Retinal pigment epithelial cell (primary cell): ENCODE data around the gene DCK.
"Not testable (repeated sequence)": the region's sequence is repeated elsewhere in the genome, so short reads cannot be mapped to it uniquely, and the experiment has no call there.

Experiments
- DNase-seq: peaks from one replicate; pipeline ENCODE4 v3.0.0-alpha.2; 2010; ENCODE audit warnings: low read depth
- H3K4me3 ChIP-seq: 2 replicates; pipeline ENCODE4 v1.5.1; 2011; ENCODE audit warnings: mild to moderate bottlenecking, low read length, control low read depth, moderate library complexity
- CTCF ChIP-seq: conservative IDR thresholded peaks from 2 replicates; pipeline ENCODE4 v1.5.1; 2011; ENCODE audit warnings: low read depth, low read length, control low read depth, inconsistent platforms

The DCK gene

GRCh38 chr4:71009890-71010588, 16.6 kb downstream of the DCK start:
- no peak overlapping the region for H3K4me3 ChIP-seq
- TF ChIP-seq CTCF: peak; percentile 64
- DNase-seq: no peak

GRCh38 chr4:71011451-71011850, 18.0 kb downstream of the DCK start:
- no peak for TF ChIP-seq CTCF
- DNase-seq: no peak
- H3K4me3 ChIP-seq: no peak overlapping the region

- not testable (repeated sequence) for H3K4me3 ChIP-seq, DNase-seq
Measured at GRCh38 chr4:71017391-71017790, 23.9 kb downstream of the DCK start.

GRCh38 chr4:71020611-71021010, 27.2 kb downstream of the DCK start:
- H3K4me3 ChIP-seq: no peak overlapping the region
- no peak for DNase-seq
- TF ChIP-seq CTCF: no peak

- H3K4me3 ChIP-seq: no peak overlapping the region
- no peak for TF ChIP-seq CTCF
- no peak for DNase-seq
Measured at GRCh38 chr4:71025654-71026053, 32.2 kb downstream of the DCK start.

GRCh38 chr4:71026086-71026485, 32.6 kb downstream of the DCK start:
- TF ChIP-seq CTCF: no peak
- H3K4me3 ChIP-seq: no peak overlapping the region
- DNase-seq: peak; percentile 51

GRCh38 chr4:71027611-71028010, 34.2 kb downstream of the DCK start:
- DNase-seq: no peak
- no peak for TF ChIP-seq CTCF
- no peak overlapping the region for H3K4me3 ChIP-seq
